Osteocyte (in vitro differentiated cells): ENCODE data around the gene TMPRSS4. TPM values are rescaled to one million over a fixed set of nuclear protein-coding genes. Genes with fewer than 3 reads are reported as not detected.

Source experiments
- DNase-seq: peaks from one replicate; pipeline ENCODE4 v3.0.0; 2021; ENCODE audit warnings: mixed read lengths; ENCODE audit not compliant: unreplicated experiment; ENCODE audit errors: extremely low spot score
- H3K27ac Mint-ChIP-seq: one replicate; pipeline ENCODE4 v1.8.0; 2021; ENCODE audit warnings: mild to moderate bottlenecking, mixed read lengths; ENCODE audit not compliant: unreplicated experiment
- H3K27me3 Mint-ChIP-seq: one replicate; pipeline ENCODE4 v1.8.0; 2021; ENCODE audit warnings: mixed read lengths; ENCODE audit not compliant: unreplicated experiment
- H3K36me3 Mint-ChIP-seq: one replicate; pipeline ENCODE4 v1.8.0; 2021; ENCODE audit warnings: mixed read lengths; ENCODE audit not compliant: unreplicated experiment
- H3K4me1 Mint-ChIP-seq: one replicate; pipeline ENCODE4 v1.8.0; 2021; ENCODE audit warnings: mixed read lengths; ENCODE audit not compliant: unreplicated experiment
- H3K4me3 Mint-ChIP-seq: one replicate; pipeline ENCODE4 v1.8.0; 2021; ENCODE audit warnings: mild to moderate bottlenecking, moderate library complexity, mixed read lengths; ENCODE audit not compliant: unreplicated experiment
- H3K9me3 Mint-ChIP-seq: one replicate; pipeline ENCODE4 v1.8.0; 2021; ENCODE audit warnings: mixed read lengths; ENCODE audit not compliant: unreplicated experiment
- CTCF ChIP-seq: fragments of 200-600 bp; sonication (generic); IDR thresholded peaks from 2 replicates; pipeline ENCODE4 v1.5.0; 2021; ENCODE audit warnings: antibody characterized with exemption, mild to moderate bottlenecking, moderate library complexity
- total RNA-seq: library from RNA; stranded (reverse); gene quantifications from 2 replicates; pipeline ENCODE4 v1.2.1, GENCODE V29; 2021

TMPRSS4 gene
- total RNA-seq, 1 donor from 2014 or later = not detected

DNA sequence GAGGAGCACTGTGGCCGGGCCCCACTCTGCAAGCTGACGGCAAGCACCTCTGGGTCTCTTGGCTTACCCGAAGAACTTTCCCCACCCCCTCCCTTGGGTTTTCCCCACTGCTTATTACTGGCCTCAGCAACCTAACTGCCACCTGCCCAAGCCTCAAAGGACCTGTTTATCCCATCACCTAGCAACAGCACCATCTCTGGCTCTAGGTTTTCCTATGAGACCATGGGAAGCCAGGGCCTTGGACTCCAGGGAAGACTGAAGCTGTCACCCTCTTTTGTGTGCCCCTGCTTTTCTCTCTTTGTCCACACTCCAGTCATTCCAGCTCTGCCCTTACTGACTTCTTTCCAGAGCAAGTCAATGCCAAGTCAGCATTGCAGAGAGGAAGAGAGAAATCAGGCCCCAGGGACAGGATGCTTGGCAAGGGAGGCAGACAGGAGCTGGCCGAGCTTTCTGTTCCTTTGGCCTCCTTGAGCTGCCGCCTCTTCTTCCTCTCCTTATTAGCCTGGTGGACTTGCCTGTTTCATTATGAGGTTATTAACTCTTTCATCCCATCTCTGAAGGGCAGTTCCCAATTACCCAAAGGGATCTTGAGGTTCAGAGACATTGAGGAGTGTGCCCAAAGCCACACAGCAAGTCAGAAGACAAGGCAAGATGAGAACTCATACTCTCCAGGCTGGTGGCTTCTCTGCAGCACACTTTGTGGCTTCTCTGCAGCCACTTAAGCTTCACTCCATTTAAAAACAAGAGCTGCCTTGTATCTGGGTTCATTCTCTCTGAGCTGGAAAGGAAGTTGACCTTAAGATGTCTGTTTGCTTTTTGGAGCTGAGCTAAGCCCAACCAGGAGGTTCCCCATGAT lies 10.3 kb downstream of the TMPRSS4 start, which contains the start of gene SMIM35:
TSS of gene SMIM35 (minus strand) at position 51 of the 856 bp plus-strand sequence. CDS start 206 bp downstream, outside the sequence.
- DNase-seq = no peak
- Mint-ChIP-seq H3K4me3 (no peak within 1 kb of the TSS), H3K9me3 (no peaks in the 10 kb centered on the region), H3K27ac (no peak within 1 kb of the TSS), H3K4me1 (no peaks in the 10 kb centered on the region), H3K36me3 (no peaks in the 10 kb centered on the region), H3K27me3 (peaks cover 20% of the 10 kb centered on the region)
- TF ChIP-seq CTCF = no peak

DNA sequence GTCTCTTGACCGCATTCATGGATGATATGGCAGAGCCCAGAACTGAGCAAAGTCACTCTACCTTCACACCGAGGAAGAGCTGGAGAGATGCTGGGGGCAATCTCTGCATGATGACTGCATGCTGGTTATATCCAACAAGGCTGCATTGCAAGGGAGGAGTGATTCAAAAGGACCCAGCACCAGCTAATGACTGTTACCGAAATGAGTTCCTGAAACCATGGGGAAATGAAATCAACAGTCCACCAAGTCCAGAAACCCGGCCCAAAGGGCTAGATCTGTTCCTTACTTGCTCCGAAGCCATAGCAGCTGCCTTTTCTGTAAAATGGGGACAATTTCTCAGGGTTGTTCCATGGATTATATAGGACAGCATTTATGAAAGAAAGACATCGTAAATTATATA lies 11.1 kb downstream of the TMPRSS4 start:
- no peaks in the 10 kb centered on the region for H3K4me1 Mint-ChIP-seq
- peaks cover 12% of the 10 kb centered on the region for H3K27me3 Mint-ChIP-seq
- no peak overlapping the region for H3K4me3 Mint-ChIP-seq
- no peaks in the 10 kb centered on the region for H3K36me3 Mint-ChIP-seq
- no peaks in the 10 kb centered on the region for H3K9me3 Mint-ChIP-seq
- no peak for TF ChIP-seq CTCF
- H3K27ac Mint-ChIP-seq = no peak overlapping the region
- no peak for DNase-seq

DNA sequence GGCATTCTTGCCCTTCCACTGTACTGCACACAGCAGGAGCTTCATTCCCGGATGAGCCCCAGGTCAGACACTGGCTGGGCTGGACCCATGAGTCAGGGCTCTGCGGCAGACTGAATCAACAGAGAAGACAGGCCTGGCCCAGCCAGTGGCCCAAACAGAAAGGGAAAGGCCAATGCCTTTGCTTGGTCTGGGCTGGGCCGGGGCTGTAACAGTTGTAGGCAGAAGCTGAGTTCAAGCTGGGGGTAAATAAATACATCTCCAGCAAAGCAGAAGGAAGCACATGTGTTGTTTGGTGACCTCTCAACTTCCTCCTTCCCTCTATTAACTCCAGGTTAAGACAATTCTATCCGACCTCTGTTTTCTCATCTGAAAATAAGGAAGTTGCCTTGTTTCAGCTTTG lies 11.7 kb downstream of the TMPRSS4 start:
- peaks cover 8% of the 10 kb centered on the region for H3K27me3 Mint-ChIP-seq
- no peaks in the 10 kb centered on the region for H3K4me1 Mint-ChIP-seq
- no peak for TF ChIP-seq CTCF
- H3K9me3 Mint-ChIP-seq = no peaks in the 10 kb centered on the region
- H3K27ac Mint-ChIP-seq = no peak overlapping the region
- no peak for DNase-seq
- H3K4me3 Mint-ChIP-seq = no peak overlapping the region
- no peaks in the 10 kb centered on the region for H3K36me3 Mint-ChIP-seq

DNA sequence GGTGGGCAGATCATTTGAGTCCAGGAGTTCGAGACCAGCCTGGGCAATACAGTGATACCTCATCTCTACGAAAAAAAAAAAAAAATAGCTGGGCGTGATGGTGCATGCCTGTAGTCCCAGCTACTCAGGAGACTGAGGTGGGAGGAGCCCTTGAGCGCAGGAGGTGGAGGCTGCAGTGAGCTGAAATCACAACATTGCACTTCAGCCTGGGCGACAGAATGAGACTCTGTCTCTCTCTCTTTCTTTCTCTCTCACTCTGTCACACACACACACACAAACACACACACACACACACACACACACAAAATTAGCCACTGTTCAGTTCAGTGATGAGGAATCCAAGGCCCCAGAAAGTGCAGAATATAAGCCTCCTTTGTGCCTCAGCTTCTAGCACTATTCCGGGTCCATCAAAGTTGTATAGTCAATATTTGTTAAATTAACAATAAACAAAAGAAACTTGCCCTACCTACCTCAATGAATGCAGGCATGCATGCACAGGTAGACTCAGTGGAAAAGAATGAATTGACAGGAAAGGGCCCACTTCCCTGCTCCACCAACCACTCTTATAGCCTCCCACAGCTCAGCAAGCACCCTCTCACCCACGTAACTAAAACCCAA lies 13.8 kb downstream of the TMPRSS4 start:
- Mint-ChIP-seq H3K27me3 (no peaks in the 10 kb centered on the region), H3K4me3 (no peak overlapping the region), H3K27ac (no peak overlapping the region)

More for the DNA sequence above, 13.8 kb downstream of the TMPRSS4 start:
- Mint-ChIP-seq H3K9me3 (no peaks in the 10 kb centered on the region), H3K36me3 (no peaks in the 10 kb centered on the region), H3K4me1 (no peaks in the 10 kb centered on the region)
- no peak for DNase-seq
- no peak for TF ChIP-seq CTCF
